Measurements from ENCODE around the gene PIGQ. TPM values are rescaled to one million over a fixed set of nuclear protein-coding genes. Genes with fewer than 3 reads are reported as not detected.

The PIGQ gene
- total and polyA plus RNA-seq, 2 of the 13 experiments (the other 11 are each of a cell fraction or from before 2014, with no cell fraction given) = 7.7 to 19.7 TPM

- no peak for TF ChIP-seq ZNF280D (CRISPR knock-in tag; IDR thresholded peaks at IDR 0.05)
- TF ChIP-seq HOXA7 (CRISPR knock-in tag; IDR thresholded peaks at IDR 0.05) = no peak
- TF ChIP-seq, protein P1, sequence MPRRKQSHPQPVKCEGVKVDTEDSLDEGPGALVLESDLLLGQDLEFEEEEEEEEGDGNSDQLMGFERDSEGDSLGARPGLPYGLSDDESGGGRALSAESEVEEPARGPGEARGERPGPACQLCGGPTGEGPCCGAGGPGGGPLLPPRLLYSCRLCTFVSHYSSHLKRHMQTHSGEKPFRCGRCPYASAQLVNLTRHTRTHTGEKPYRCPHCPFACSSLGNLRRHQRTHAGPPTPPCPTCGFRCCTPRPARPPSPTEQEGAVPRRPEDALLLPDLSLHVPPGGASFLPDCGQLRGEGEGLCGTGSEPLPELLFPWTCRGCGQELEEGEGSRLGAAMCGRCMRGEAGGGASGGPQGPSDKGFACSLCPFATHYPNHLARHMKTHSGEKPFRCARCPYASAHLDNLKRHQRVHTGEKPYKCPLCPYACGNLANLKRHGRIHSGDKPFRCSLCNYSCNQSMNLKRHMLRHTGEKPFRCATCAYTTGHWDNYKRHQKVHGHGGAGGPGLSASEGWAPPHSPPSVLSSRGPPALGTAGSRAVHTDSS (CRISPR knock-in tag; conservative IDR thresholded peaks at IDR 0.05) = no peak
- TF ChIP-seq ZBTB8A (CRISPR knock-in tag; IDR thresholded peaks at IDR 0.05; ENCODE audit: borderline replicate concordance, low read depth) = no peak
- TF ChIP-seq ZBTB38 (CRISPR knock-in tag; IDR thresholded peaks at IDR 0.05) = peak; percentile 77
These were observed 62.9 kb downstream of the PIGQ start (continued) for GRCh38 chr16:632486-633335.

DNA sequence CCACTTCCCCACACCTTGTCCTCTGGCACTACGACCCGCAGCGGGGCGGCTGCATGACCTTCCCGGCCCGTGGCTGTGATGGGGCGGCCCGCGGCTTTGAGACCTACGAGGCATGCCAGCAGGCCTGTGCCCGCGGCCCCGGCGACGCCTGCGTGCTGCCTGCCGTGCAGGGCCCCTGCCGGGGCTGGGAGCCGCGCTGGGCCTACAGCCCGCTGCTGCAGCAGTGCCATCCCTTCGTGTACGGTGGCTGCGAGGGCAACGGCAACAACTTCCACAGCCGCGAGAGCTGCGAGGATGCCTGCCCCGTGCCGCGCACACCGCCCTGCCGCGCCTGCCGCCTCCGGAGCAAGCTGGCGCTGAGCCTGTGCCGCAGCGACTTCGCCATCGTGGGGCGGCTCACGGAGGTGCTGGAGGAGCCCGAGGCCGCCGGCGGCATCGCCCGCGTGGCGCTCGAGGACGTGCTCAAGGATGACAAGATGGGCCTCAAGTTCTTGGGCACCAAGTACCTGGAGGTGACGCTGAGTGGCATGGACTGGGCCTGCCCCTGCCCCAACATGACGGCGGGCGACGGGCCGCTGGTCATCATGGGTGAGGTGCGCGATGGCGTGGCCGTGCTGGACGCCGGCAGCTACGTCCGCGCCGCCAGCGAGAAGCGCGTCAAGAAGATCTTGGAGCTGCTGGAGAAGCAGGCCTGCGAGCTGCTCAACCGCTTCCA, 63.7 kb downstream of the PIGQ start:
- no peak overlapping the region for H3K4me2 ChIP-seq (ENCODE audit: low read depth, low read length)
- H3K4me3 ChIP-seq (replicated peaks in 1 of 3; ENCODE audit: insufficient read depth in 1 of 3, low read depth in 2 of 3, low read length in 3 of 3) = no peak overlapping the region
- WGBS (ENCODE audit: low lambda C conversion rate) = 96% methylated on average over 44 of the region's 74 CpGs
- no peaks in the 10 kb centered on the region; a peak in 1 of 5 replicates for H3K36me3 ChIP-seq (replicated peaks in 1 of 2; ENCODE audit: control insufficient read depth in 1 of 2, insufficient read depth in 2 of 2, low read length in 2 of 2)
- POLR2A ChIA-PET = no interaction called here
- no peaks in the 10 kb centered on the region for H3K27me3 ChIP-seq (ENCODE audit: control insufficient read depth in 1 of 2, insufficient read depth in 2 of 2, low read length in 2 of 2)
- H4K20me1 ChIP-seq (ENCODE audit: insufficient read depth, low read length) = no peaks in the 10 kb centered on the region
- ATAC-seq = no peak
- peaks cover 44% of the 10 kb centered on the region for H3K4me1 ChIP-seq (ENCODE audit: insufficient read depth, low read length)
- peaks cover 6% of the 10 kb centered on the region for H3K79me2 ChIP-seq (ENCODE audit: insufficient read depth, low read length)
- CTCF ChIA-PET (ENCODE audit: low intra/inter-chr PET ratio, low total read pairs) = no interaction called here
- no peak for DNase-seq (ENCODE audit: low spot score)
- no peak overlapping the region for H3K9ac ChIP-seq (ENCODE audit: insufficient read depth, low read depth, low read length)
- no peak overlapping the region for H2AFZ ChIP-seq (ENCODE audit: low read length)
- H3K9me3 ChIP-seq (ENCODE audit: low read length) = no peaks in the 10 kb centered on the region
- no peak for FAIRE-seq
- in situ Hi-C loops (cut with HindIII; ENCODE audit: extremely low pct_ligation_motif_present, low pct_unique_long_range_greater_than_20kb) (no loop called here), intact Hi-C loops (cut with micrococcal nuclease; ENCODE audit: unreplicated experiment) (no loop called here)
- H3K27ac ChIP-seq (ENCODE audit: extremely low read length, insufficient read depth, low read length) = no peak overlapping the region
- BruUV-seq (replicated peaks) = no TSS peak
- TF ChIP-seq FOXJ3 (CRISPR knock-in tag; IDR thresholded peaks at IDR 0.05; ENCODE audit: borderline replicate concordance) (no peak), SALL1 (CRISPR knock-in tag; IDR thresholded peaks at IDR 0.05) (no peak), ESRRA (CRISPR knock-in tag; IDR thresholded peaks at IDR 0.05; ENCODE audit: low read depth) (no peak), JUN (CRISPR knock-in tag; IDR thresholded peaks at IDR 0.05) (no peak), ZNF740 (CRISPR knock-in tag; IDR thresholded peaks at IDR 0.05) (no peak), ZFAT (CRISPR knock-in tag; conservative IDR thresholded peaks at IDR 0.05) (no peak), SAP130 (CRISPR knock-in tag; IDR thresholded peaks at IDR 0.05; ENCODE audit: low read depth) (no peak)

Measured in HepG2 (cell line).